MCF 10A (cell line): ENCODE results near the gene TMEM247. TPM values are rescaled to one million over a fixed set of nuclear protein-coding genes. Genes with fewer than 3 reads are reported as not detected.

Source experiments
- BruUV-seq: library from RNA; stranded (reverse); fragments of 400-500 nt; replicated peaks from 2 replicates; lab custom pipeline; 2021; lab: Mats Ljungman, UMichigan
- CTCF ChIA-PET: fragments of 300-600 bp; sonication (Branson Sonifier 250); formaldehyde crosslinking; extraction: SDS; loops from one replicate; lab custom pipeline; 2021; ENCODE audit warnings: antibody characterized with exemption, inconsistent platforms; lab: Yijun Ruan, JAX
- POLR2A ChIA-PET: fragments of 300-600, 350-650 bp; sonication (Branson Sonifier 250); formaldehyde crosslinking; extraction: SDS; loops from one replicate; lab custom pipeline; 2020; ENCODE audit warnings: antibody characterized with exemption, inconsistent platforms; lab: Yijun Ruan, JAX
- DNase-seq: peaks from one replicate; pipeline ENCODE4 v3.0.0-alpha.2; 2018; ENCODE audit not compliant: unreplicated experiment
- H3K27ac Mint-ChIP-seq: one replicate; pipeline ENCODE4 v1.8.0; 2022; ENCODE audit warnings: mild to moderate bottlenecking, low read depth, mixed read lengths; ENCODE audit not compliant: unreplicated experiment
- H3K27me3 Mint-ChIP-seq: one replicate; pipeline ENCODE4 v1.8.0; 2022; ENCODE audit warnings: mixed read lengths; ENCODE audit not compliant: insufficient read depth, unreplicated experiment
- H3K36me3 Mint-ChIP-seq: one replicate; pipeline ENCODE4 v1.8.0; 2022; ENCODE audit warnings: mild to moderate bottlenecking, moderate library complexity, mixed read lengths; ENCODE audit not compliant: insufficient read depth, unreplicated experiment
- H3K4me1 Mint-ChIP-seq: one replicate; pipeline ENCODE4 v1.8.0; 2022; ENCODE audit warnings: mixed read lengths; ENCODE audit not compliant: insufficient read depth, unreplicated experiment
- H3K4me3 Mint-ChIP-seq: one replicate; pipeline ENCODE4 v1.8.0; 2022; ENCODE audit warnings: mild to moderate bottlenecking, moderate library complexity, mixed read lengths; ENCODE audit not compliant: unreplicated experiment
- H3K9me3 Mint-ChIP-seq: one replicate; pipeline ENCODE4 v1.8.0; 2022; ENCODE audit warnings: mixed read lengths; ENCODE audit not compliant: unreplicated experiment
- CTCF ChIP-seq: fragments of 200-600 bp; IDR thresholded peaks from one replicate; pipeline ENCODE4 v1.8.0; 2022; ENCODE audit warnings: antibody characterized with exemption, mild to moderate bottlenecking; ENCODE audit not compliant: unreplicated experiment
- intact Hi-C: fragments of 100-400 bp; cut with micrococcal nuclease; formaldehyde crosslinking; loops from 2 replicates; pipeline ENCODE4 v1.14.1; 2022
- total RNA-seq: library from RNA; stranded (reverse); gene quantifications from 2 replicates; pipeline ENCODE4 v1.2.3, GENCODE V29; 2022

The TMEM247 gene
- total RNA-seq, 1 experiment from 2014 or later: not detected

- no TSS peak for BruUV-seq
Observed at GRCh38 chr2:46504685-46505471, 25.5 kb downstream of the TMEM247 start.

GRCh38 chr2:46505472-46505783 is 26.1 kb downstream of the TMEM247 start:
- H3K36me3 Mint-ChIP-seq: no peaks in the 10 kb centered on the region
- BruUV-seq: no TSS peak

More at GRCh38 chr2:46504685-46505471, 25.5 kb downstream of the TMEM247 start:
- intact Hi-C loops: no loop called here
- DNase-seq: no peak
- Mint-ChIP-seq H3K4me1 (no peaks in the 10 kb centered on the region), H3K4me3 (no peak overlapping the region), H3K36me3 (no peaks in the 10 kb centered on the region), H3K9me3 (no peaks in the 10 kb centered on the region), H3K27ac (no peak overlapping the region), H3K27me3 (no peaks in the 10 kb centered on the region)
- ChIA-PET POLR2A (interaction anchor here (0.7 to 1.0 kb wide), 3 partner anchors 9 to 12 kb away, joined by 3 to 4 read pairs (median 4); no protein-coding TSS in a partner anchor), CTCF (interaction anchor here (0.6 kb wide), 3 partner anchors 472 to 904 kb away, joined by 3 to 4 read pairs (median 3); no protein-coding TSS in a partner anchor)
- TF ChIP-seq CTCF: no peak

GRCh38 chr2:46506131-46506706 is 26.9 kb downstream of the TMEM247 start:
- H3K36me3 Mint-ChIP-seq: no peaks in the 10 kb centered on the region
- ChIA-PET CTCF (interaction anchor here (0.7 to 1.1 kb wide), 2 partner anchors 60 to 496 kb away, joined by 4 to 5 read pairs; no protein-coding TSS in a partner anchor), POLR2A (interaction anchor here (1.0 kb wide), 1 partner anchor 7 kb away, joined by 4 read pairs; no protein-coding TSS in a partner anchor)
- no TSS peak for BruUV-seq
- no peaks in the 10 kb centered on the region for H3K27me3 Mint-ChIP-seq
- intact Hi-C loops: no loop called here
- no peak for TF ChIP-seq CTCF
- DNase-seq: no peak
- H3K9me3 Mint-ChIP-seq: no peaks in the 10 kb centered on the region
- H3K4me3 Mint-ChIP-seq: no peak overlapping the region
- no peak overlapping the region for H3K27ac Mint-ChIP-seq
- no peaks in the 10 kb centered on the region for H3K4me1 Mint-ChIP-seq

More at GRCh38 chr2:46505472-46505783, 26.1 kb downstream of the TMEM247 start:
- intact Hi-C loops: no loop called here
- no peaks in the 10 kb centered on the region for H3K27me3 Mint-ChIP-seq
- H3K9me3 Mint-ChIP-seq: no peaks in the 10 kb centered on the region
- CTCF ChIA-PET: interaction anchor here (0.6 to 0.7 kb wide), 2 partner anchors 61 to 477 kb away, joined by 3 to 5 read pairs; no protein-coding TSS in a partner anchor
- no peak overlapping the region for H3K27ac Mint-ChIP-seq
- DNase-seq: no peak
- H3K4me3 Mint-ChIP-seq: no peak overlapping the region
- no peaks in the 10 kb centered on the region for H3K4me1 Mint-ChIP-seq
- POLR2A ChIA-PET: interaction anchor here (0.7 to 1.0 kb wide), 3 partner anchors 8 to 12 kb away, joined by 3 to 4 read pairs (median 4); no protein-coding TSS in a partner anchor
- TF ChIP-seq CTCF: no peak

- no peak for DNase-seq
- no TSS peak for BruUV-seq
- Mint-ChIP-seq H3K4me1 (no peaks in the 10 kb centered on the region), H3K36me3 (no peaks in the 10 kb centered on the region), H3K4me3 (no peak overlapping the region), H3K27ac (no peak overlapping the region), H3K9me3 (no peaks in the 10 kb centered on the region), H3K27me3 (no peaks in the 10 kb centered on the region)
- intact Hi-C loops: no loop called here
- no peak for TF ChIP-seq CTCF
- CTCF ChIA-PET: interaction anchor here (0.7 kb wide), 1 partner anchor 32 kb away, joined by 3 read pairs; no protein-coding TSS in a partner anchor
- POLR2A ChIA-PET: no interaction called here
Observed at GRCh38 chr2:46508312-46508711, 28.9 kb downstream of the TMEM247 start.
